ENCODE measurements around the gene TRAPPC1. TPM values are rescaled to one million over a fixed set of nuclear protein-coding genes. Genes with fewer than 3 reads are reported as not detected.
A peak's percentile ranks its signal among the peaks of the same experiment; 100 is the strongest.

Gene TRAPPC1
- total and polyA plus RNA-seq, 7 donors: 33.5 to 170 (median 66.5) TPM

- Histone ChIP-seq H3K36me3 (peaks cover 0 to 28% (median 0%) of the 10 kb centered on the region in 4 donors), H3K4me3 (peak overlapping the region; percentile 67 to 74 (median 72)), H3K4me1 (peaks cover 0 to 61% (median 42%) of the 10 kb centered on the region in 4 donors), H3K27me3 (peaks cover 0 to 20% (median 9%) of the 10 kb centered on the region in 3 donors), H3K27ac (peak overlapping the region; percentile 83 to 87 (median 84)), H3K9me3 (no peaks in the 10 kb centered on the region)
- DNase-seq: peak; percentile 78
- intact Hi-C loops (cut with DNase I): loop anchor here (2.0 to 5.0 kb wide), 2 partner anchors 44 to 75 kb away; partner anchors contain the start of genes CHD3, CYB5D1, NAA38 and TMEM88
- no peak for TF ChIP-seq CTCF (IDR thresholded peaks at IDR 0.05)
- no peak for TF ChIP-seq POLR2AphosphoS5 (IDR thresholded peaks at IDR 0.05)
- no peak for TF ChIP-seq EP300 (IDR thresholded peaks at IDR 0.05)
- TF ChIP-seq POLR2A (IDR thresholded peaks at IDR 0.05): no peak
- WGBS, 2 donors: 1% methylated on average over 17 of the region's 17 CpGs
Observed at GRCh38 chr17:7932483-7932891, 741 bp upstream of the TRAPPC1 start.

GRCh38 chr17:7930841-7931631 lies 710 bp downstream of the TRAPPC1 start:
- peak overlapping the region; percentile 83 to 87 (median 84) for H3K27ac ChIP-seq
- intact Hi-C loops (cut with DNase I): loop anchor here (2.0 to 5.0 kb wide), 2 partner anchors 14 to 74 kb away; partner anchors contain the start of genes CYB5D1, NAA38, RNF227 and TMEM88
- DNase-seq: no peak

GRCh38 chr17:7929158-7930023 lies 2.4 kb downstream of the TRAPPC1 start, which contains the start of gene KCNAB3:
Gene KCNAB3 (minus strand): TSS chr17:7929856. CDS start chr17:7929435, 421 bp downstream.
- peak within 1 kb of the TSS in 1 of 4 donors; percentile 39 for H3K27ac ChIP-seq
- DNase-seq: peak; percentile 79
- 49 to 82% methylated on average over 67 of the region's 67 CpGs for WGBS, 2 donors

More at GRCh38 chr17:7930841-7931631, 710 bp downstream of the TRAPPC1 start:
- WGBS, 2 donors: 43 to 44% methylated on average over 20 of the region's 20 CpGs
- peaks cover 0 to 57% (median 42%) of the 10 kb centered on the region in 4 donors for H3K4me1 ChIP-seq
- H3K36me3 ChIP-seq: peaks cover 0 to 13% (median 0%) of the 10 kb centered on the region in 4 donors
- no peaks in the 10 kb centered on the region for H3K9me3 ChIP-seq
- H3K27me3 ChIP-seq: peaks cover 0 to 20% (median 9%) of the 10 kb centered on the region in 3 donors
- H3K4me3 ChIP-seq: peak overlapping the region; percentile 67 to 74 (median 72)
- TF ChIP-seq EP300 (IDR thresholded peaks at IDR 0.05) (no peak), CTCF (IDR thresholded peaks at IDR 0.05) (no peak), POLR2AphosphoS5 (IDR thresholded peaks at IDR 0.05) (no peak), POLR2A (IDR thresholded peaks at IDR 0.05) (no peak)

More at GRCh38 chr17:7929158-7930023, 2.4 kb downstream of the TRAPPC1 start, which contains the start of gene KCNAB3:
- H3K4me3 ChIP-seq: peak within 1 kb of the TSS in 3 of 4 donors; percentile 2 to 39 (median 23)
- intact Hi-C loops (cut with DNase I): loop anchor here (2.0 to 5.0 kb wide), 2 partner anchors 13 to 72 kb away; partner anchors contain the start of genes CYB5D1, NAA38, RNF227 and TMEM88
- no peaks in the 10 kb centered on the region for H3K9me3 ChIP-seq
- no peaks in the 10 kb centered on the region for H3K36me3 ChIP-seq
- peaks cover 0 to 45% (median 33%) of the 10 kb centered on the region in 4 donors for H3K4me1 ChIP-seq
- H3K27me3 ChIP-seq: peaks cover 0 to 20% (median 9%) of the 10 kb centered on the region in 3 donors
- no peak for TF ChIP-seq EP300 (IDR thresholded peaks at IDR 0.05)
- no peak for TF ChIP-seq CTCF (IDR thresholded peaks at IDR 0.05)
- no peak for TF ChIP-seq POLR2A (IDR thresholded peaks at IDR 0.05)
- TF ChIP-seq POLR2AphosphoS5 (IDR thresholded peaks at IDR 0.05): no peak

Measured in sigmoid colon (tissue), 7 donors.